Loucy (cell line): Measurements from ENCODE around the gene CCHCR1.

Experiments
- CTCF ChIP-seq: fragments of 200-600 bp; sonication (generic); conservative IDR thresholded peaks from 2 replicates; pipeline ENCODE4 v1.5.1; 2014; ENCODE audit warnings: mild to moderate bottlenecking, antibody characterized with exemption, low read length
- EZH2phosphoT487 ChIP-seq: fragments of 200-600 bp; IDR thresholded peaks from 2 replicates; pipeline ENCODE4 v1.6.1; 2018; ENCODE audit warnings: antibody characterized with exemption, mild to moderate bottlenecking, moderate library complexity, borderline replicate concordance

DNA sequence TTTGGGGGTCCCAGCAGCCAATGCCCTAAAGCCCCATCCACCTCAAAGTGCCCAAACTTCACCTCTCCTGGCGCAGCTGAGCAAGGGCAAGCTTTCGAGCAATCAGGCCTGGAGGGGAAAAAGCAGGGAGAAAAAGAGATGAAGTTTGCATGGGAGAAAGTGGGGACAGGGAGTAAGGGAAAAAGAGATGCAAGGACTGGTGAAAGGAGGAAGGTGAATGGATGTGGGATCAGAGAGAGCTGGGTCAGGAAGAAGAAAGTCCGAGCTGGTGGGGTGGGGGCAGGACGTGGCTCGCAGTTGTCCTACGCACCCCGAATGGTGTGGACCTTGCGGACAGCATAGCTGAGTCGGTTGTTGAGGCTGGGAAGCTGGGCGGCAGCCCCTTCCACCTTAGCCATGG lies 12.2 kb downstream of the CCHCR1 start:
- TF ChIP-seq CTCF (no peak), EZH2phosphoT487 (no peak)
